T-helper 1 cell treated with Interleukin-12 subunit alpha and Interleukin-12 subunit beta and Interleukin-4 antibody, amounts not matched to agents 30 ng/mL and 1 ng/mL, for 36 hours (primary cell): Measurements from ENCODE around the gene EEIG1. TPM values are rescaled to one million over a fixed set of nuclear protein-coding genes. Genes with fewer than 3 reads are reported as not detected.

ENCODE experiments used
- intact Hi-C: fragments of 100-400 bp; cut with micrococcal nuclease; formaldehyde crosslinking; loops from one replicate; pipeline ENCODE4 v1.15.1; 2024
- total RNA-seq: library from RNA; stranded (reverse); gene quantifications from 2 replicates; pipeline ENCODE4 v1.2.3, GENCODE V29; 2022

EEIG1 gene
- total RNA-seq, 1 donor from 2014 or later, result 186 TPM

DNA sequence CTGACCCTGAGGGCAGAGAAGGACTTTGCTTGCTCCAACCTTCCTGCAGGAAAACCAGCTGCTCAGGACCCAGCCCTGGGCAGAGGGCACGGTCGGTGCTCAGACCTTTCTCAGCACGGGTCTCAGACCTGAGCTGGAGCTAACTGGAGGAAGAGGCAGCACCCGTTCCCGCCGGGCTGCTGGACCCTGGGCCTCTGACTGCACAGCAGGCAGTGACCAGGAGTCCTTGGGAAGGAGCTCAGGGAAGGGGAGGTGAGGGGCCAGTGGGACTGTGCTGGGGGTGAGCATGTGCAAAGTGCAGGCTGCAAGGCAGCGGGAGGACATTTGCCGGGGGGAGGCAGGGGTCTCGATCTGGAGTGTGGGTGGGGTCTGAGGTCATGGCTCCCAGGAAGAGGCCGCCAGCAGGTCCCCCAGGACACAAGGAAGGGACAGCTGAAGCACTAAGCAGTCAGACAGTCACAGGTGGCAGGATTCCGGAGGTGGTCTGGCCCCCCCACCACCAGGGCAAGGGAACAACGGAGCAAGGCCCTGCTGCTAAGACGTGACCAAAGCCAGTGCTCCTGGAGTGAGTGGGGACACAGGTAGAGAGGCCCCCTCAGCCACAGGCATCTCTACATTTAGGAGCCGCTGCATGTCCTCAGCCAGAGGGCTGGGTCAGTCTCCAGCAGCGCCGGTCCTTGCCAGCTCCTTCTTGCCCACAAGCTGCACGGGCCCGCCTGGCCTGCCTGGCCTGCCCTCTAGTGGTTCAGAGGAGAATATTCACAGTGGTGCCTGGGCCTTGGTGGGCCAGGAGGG lies 38.4 kb downstream of the EEIG1 start:
- intact Hi-C loops, result loop anchor here (1.0 to 2.0 kb wide), 8 partner anchors 13 to 175 kb away; no protein-coding TSS in a partner anchor

GRCh38 chr9:127941961-127942215 lies 38.9 kb downstream of the EEIG1 start:
- intact Hi-C loops, result loop anchor here (2.0 kb wide), 3 partner anchors 29 to 143 kb away; no protein-coding TSS in a partner anchor

DNA sequence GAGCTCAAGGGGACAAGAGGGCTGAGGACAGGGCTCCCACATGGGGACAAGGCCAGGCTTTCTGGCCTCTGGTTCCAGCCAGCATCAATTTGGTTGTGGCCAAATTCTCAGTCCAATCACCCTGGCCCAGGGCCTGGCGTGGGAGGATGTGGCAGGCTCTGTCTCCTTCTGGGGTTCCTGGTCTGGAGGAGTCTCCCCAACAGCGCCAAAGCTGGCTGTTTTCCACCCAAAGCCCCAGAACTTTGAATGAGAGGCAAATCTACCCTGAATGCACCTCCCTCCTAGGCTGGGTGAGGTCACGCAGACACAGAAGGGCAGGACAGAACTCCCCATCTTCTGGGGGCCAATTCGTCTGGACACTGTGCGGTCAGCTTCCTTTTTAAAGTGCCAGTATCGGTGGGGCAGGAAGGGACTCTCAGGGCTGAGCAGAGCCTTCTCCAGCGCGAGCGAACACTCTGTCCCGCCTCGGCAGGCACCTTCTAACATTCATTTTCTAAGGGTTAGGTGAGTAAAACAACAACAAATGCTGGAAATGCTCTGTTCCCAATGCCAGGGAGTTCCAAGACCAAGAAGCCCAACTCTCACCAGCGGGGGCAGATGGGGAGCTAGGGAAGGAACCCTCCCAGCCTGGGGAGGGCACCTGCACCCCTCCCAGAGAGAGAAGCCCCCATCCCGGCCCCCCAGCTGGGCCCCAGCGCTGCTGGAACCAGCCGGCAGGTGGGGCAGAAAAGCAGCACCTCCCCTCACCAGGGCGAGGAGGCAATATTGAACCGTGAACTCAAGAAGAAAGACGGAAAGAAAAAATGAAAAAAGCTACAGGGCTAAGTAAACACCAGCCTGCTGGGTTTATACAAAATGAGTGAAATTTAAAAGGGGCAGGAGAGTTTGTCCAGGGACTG lies 39.5 kb downstream of the EEIG1 start:
- intact Hi-C loops, result no loop called here

DNA sequence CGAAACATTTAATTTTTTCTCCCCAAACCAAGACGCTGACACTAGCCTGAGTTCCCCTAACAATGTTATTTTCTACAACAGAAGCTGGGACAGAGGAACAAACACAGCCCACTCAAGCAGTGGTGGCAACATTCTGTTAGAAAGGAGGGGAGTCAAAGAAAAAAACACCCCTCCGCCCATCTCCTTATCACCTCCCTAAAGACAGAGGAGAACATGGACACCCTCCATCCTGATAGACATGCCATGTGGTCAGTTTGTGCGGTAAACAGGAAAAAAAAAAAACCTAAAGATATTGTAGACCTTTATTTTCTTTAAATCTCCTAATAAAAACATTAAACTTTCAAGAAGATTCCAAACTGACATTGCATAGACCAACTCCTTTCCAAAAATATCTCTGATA lies 40.2 kb downstream of the EEIG1 start:
- intact Hi-C loops, result no loop called here

- intact Hi-C loops, result no loop called here
Observed at GRCh38 chr9:127938298-127938690, 42.5 kb downstream of the EEIG1 start.

DNA sequence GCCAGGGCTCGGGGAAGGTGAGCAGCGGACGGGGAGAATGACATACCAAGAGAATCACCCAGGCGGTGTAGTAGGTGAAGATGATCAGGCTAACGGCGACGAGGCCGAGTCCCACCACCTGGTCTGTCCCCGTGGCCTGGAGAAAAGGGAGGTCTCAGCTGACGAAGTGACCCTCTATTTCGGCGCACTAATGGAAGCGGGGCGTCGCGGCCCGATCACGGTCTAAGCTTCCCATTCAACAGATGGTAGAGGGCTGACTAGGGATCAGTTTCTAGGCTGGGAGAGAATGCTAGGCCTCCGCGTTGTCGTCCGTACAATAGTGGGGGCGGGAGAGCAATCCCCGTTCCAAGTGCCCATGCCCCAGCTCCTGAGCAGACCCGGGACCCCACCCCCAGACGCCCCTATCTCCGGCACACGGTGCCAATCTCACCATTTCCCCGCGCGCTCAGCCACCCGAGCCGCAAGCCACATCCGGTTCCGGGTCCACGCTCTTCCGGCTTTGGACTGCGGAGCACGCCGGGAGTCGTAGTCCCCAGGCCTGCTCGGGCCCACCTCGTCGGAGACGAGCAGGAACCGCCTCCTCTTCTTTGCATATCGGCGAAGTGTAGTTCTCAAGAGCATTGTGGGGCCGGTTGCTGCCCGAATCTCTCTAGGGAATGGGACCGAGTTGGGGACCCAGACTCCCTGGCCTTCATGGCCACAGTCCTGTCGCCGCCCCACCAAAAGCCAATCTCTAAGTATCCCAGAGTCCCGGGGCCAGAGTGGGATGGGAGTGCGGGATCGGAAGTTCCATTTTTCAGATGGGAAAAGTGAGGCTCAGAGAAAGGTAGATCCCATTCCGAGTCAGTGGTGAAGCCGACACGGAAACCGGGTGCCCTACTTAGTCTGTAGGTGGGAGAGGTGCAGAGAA lies 43.1 kb downstream of the EEIG1 start, which contains the start of gene DPM2:
TSS of gene DPM2 (minus strand) at position 467 of the 910 bp plus-strand sequence. CDS start at position 433, 34 bp downstream.
- intact Hi-C loops, result loop anchor here (1.0 kb wide), 5 partner anchors 10 to 190 kb away; partner anchors contain the start of genes NAIF1 and PTGES2

GRCh38 chr9:127937056-127937387 lies 43.8 kb downstream of the EEIG1 start:
- intact Hi-C loops, result loop anchor here (1.0 kb wide), 5 partner anchors 10 to 190 kb away; partner anchors contain the start of genes NAIF1 and PTGES2

- intact Hi-C loops, result no loop called here
Observed at GRCh38 chr9:127936347-127936852, 44.4 kb downstream of the EEIG1 start.

DNA sequence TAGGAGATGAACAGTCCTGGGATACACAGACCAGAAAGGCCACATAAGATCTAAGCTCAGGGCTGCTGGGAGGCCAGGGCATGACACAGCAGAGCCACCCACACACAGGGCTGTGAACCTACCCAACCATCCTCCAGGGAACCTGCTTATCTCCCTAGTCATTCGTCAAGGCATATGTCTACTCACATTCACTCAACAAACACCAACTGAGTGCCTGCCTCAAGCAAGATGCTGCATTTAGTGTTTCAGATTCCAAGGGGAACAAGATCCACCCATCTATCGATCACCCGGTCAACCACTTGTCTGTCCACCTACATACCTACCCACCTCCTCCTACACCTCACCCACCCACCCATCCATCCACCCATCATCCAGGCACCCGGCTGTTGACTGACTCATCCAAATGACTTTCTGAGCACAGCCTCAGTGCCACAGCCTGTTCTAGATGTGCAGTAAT lies 45.0 kb downstream of the EEIG1 start:
- intact Hi-C loops, result no loop called here

GRCh38 chr9:127934986-127935385 lies 45.8 kb downstream of the EEIG1 start:
- intact Hi-C loops, result loop anchor here (5.0 kb wide), 1 partner anchor 323 kb away; the partner anchor contains the start of gene STXBP1

GRCh38 chr9:127934248-127934647 lies 46.5 kb downstream of the EEIG1 start:
- intact Hi-C loops, result loop anchor here (5.0 kb wide), 1 partner anchor 322 kb away; the partner anchor contains the start of gene STXBP1

DNA sequence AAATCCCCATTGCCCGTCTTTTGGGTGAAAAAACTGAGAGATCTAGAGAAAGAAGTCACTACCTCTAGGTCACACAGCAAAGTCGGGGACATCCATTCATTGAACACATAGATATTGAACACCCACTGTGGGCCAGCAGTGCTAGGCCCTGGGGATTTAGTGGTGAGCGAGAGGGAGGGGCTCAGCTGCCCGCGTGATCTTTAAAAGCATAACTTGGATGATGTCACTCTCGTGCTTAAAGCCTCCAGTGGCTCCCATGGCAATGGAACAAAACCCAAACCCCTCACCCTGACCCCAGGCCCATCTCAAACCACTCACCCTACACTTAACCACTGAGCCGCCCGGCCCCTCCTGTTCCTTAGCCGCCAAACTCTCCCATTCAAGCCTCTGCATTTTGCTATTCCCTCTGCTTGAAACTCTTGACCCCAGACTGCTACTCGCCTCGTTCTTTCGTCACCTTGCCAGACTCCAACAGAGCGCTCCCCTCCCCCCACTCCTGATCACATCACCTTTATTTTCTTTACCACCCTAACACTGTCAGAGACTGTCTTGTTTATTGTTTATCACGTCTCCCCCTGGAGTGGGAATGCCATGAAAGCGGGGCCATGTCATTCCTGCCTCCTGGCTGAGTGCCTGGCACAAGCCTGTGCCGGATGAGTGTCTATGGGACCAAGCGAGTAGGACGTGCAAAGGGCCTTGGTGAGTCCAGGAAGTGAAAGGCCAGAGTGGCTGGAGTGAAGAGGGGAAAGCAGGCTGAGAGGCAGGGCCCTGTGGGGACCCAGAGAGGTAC lies 49.5 kb downstream of the EEIG1 start:
- intact Hi-C loops, result loop anchor here (2.0 to 5.0 kb wide), 2 partner anchors 26 to 319 kb away; partner anchors contain the start of gene STXBP1

Other genes with a start within 250 kb of the EEIG1 start
- 17.9 and 18.6 TPM in 2 replicates for gene TOR2A, start 245.7 kb downstream of the EEIG1 start, total RNA-seq
- gene SH2D3C, start 202.3 kb downstream of the EEIG1 start, total RNA-seq, result 76.4 and 77.6 TPM in 2 replicates
- 111 and 113 TPM in 2 replicates for gene CDK9, start 195.0 kb downstream of the EEIG1 start, total RNA-seq
- 89.5 and 94.8 TPM in 2 replicates for gene FPGS, start 178.1 kb downstream of the EEIG1 start, total RNA-seq
- 20.6 and 24.1 TPM in 2 replicates for gene ENG, start 126.3 kb downstream of the EEIG1 start, total RNA-seq
- gene AK1, start 103.3 kb downstream of the EEIG1 start, total RNA-seq, result 58.5 and 60.2 TPM in 2 replicates
- gene ST6GALNAC6, start 81.4 kb downstream of the EEIG1 start, total RNA-seq, result 114 and 116 TPM in 2 replicates
- 28.4 and 32.2 TPM in 2 replicates for gene ST6GALNAC4, start 63.9 kb downstream of the EEIG1 start, total RNA-seq
- 1.7 and 1.8 TPM in 2 replicates for gene PIP5KL1, start 50.2 kb downstream of the EEIG1 start, total RNA-seq
- gene DPM2, start 43.1 kb downstream of the EEIG1 start, total RNA-seq, result 51.3 and 53.8 TPM in 2 replicates
- 12.6 and 13.8 TPM in 2 replicates for gene NAIF1, start 86.3 kb upstream of the EEIG1 start, total RNA-seq
- gene SLC25A25, start 87.2 kb upstream of the EEIG1 start, total RNA-seq, result 13.9 and 14.8 TPM in 2 replicates
- 65.4 and 74.4 TPM in 2 replicates for gene PTGES2, start 146.7 kb upstream of the EEIG1 start, total RNA-seq
- not detected in 2 replicates for gene LCN2, start 168.5 kb upstream of the EEIG1 start, total RNA-seq
- 79.8 and 83.8 TPM in 2 replicates for gene BBLN, start 179.3 kb upstream of the EEIG1 start, total RNA-seq
- 142 and 148 TPM in 2 replicates for gene CIZ1, start 210.6 kb upstream of the EEIG1 start, total RNA-seq
- 0.37 and 0.49 TPM in 2 replicates for gene DNM1, start 222.4 kb upstream of the EEIG1 start, total RNA-seq